GM19035 (cell line): ENCODE measurements around the gene LRP5.
"Not testable (repeated sequence)": the region's sequence is repeated elsewhere in the genome, so short reads cannot be mapped to it uniquely, and the experiment has no call there.

ENCODE experiments used
- ATAC-seq: cut with Tn5 transposase; IDR thresholded peaks from one replicate; pipeline ENCODE4 v1.9.1; 2021; ENCODE audit not compliant: unreplicated experiment

LRP5 gene

DNA sequence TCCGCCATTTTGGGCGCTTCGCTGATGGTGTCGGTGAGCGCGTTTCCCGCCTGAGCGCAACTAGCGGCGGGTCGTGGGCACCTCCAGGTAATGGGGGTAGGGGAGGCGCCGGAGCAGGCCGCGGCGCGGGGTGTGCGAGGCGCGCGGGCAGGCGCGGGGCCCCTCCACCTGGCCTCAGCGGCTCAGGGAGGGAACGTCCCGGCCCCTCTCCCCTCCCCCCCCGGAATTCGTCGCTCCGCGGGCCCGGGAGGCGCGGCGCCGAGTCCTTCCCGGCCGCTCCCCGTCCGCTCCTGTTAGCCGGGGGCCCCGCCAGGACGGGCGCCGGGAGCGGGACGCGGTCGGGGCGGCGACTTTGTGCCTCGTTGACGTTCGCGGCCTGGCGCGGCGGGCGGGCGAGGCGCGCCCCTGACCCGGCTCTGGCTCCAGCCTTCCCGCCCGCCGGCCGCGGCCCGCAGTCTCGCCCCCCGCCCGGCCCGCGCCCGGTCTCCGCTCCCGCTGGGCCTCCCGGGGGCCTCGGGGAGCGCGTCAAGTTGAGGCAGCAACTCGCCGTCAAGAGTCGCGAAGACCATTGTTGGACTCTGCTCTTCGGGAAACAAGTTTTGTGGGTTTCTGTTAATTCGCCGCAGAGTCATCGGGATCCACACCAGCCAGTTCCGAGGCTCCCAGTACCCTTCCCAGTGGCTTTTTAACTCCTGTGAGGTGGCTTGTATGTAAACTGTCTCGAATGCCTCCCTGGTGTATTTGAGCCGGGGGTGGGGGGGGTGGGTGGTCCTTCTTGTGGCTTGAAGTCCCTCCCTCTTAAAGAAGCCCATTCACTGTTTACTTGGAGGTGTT is 148.6 kb downstream of the LRP5 start, which contains the start of gene PPP6R3:
TSS of gene PPP6R3 (plus strand) at position 12 of the 834 bp plus-strand sequence. CDS start 76,913 bp downstream, outside the sequence.
- ATAC-seq = peak; percentile 40

DNA sequence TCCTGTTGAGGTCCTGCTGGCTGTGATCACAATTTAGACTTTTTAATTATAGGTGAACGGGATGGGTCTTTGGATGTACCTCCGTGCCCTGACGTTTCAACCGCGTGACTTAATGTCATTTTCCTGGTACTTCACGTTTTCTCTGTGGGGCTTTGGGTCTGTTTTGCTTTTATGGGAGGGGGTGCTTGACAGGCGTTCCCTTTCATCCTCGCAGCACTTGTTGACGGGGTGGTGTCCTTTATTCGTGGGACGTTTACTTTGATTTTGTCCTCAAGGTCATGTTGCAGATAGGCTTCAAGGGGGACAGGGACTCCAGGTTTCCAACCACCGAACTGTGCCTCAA is 149.2 kb downstream of the LRP5 start:
- no peak for ATAC-seq

DNA sequence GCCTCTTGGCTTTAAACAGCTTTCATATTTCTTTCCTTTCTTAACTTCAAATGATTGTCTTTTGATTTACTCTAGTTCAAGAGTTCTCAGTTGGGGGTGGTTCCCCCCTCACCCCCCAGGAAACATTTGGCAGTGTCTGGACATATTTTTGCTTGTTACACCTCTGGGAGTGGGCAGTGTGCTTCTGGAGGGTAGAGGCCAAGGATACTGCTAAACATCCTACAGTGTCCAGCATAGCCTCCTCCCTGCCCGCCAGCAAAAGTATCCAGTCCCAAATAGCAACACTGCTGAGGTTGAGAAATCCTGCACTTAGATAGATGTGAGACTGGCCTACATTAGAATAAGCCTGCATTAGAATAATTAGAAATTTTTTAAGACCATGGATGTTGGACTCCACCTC is 151.3 kb downstream of the LRP5 start:
- no peak for ATAC-seq

DNA sequence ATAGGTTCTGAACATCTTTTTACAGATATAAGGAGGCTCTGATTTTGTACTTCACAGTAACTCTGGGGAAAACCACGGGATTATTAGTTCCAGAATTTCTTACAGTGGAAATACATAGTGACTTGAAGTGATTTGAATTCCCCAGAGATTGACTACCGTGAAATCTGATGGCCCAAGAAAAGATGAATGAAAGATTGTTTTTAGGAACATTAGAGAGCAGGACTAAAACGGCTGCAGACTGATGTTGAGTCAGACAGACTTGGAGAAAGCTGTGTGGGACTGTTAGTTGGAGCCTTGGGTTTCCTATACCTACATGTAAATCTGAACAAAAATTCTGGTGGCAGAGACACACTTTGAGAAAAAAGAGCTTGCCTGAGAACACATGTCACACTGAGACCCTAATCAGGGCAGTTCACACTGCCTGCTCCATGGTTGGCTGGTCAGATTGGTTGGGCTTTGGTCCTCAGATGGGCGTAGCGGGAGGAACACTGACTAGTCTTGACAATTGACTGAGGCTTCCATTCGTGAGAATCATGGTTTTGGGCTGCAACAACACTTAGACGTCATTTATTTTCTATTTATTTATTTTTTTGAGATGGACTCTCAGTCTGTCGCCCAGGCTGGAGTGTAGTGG is 154.9 kb downstream of the LRP5 start:
- no peak for ATAC-seq

DNA sequence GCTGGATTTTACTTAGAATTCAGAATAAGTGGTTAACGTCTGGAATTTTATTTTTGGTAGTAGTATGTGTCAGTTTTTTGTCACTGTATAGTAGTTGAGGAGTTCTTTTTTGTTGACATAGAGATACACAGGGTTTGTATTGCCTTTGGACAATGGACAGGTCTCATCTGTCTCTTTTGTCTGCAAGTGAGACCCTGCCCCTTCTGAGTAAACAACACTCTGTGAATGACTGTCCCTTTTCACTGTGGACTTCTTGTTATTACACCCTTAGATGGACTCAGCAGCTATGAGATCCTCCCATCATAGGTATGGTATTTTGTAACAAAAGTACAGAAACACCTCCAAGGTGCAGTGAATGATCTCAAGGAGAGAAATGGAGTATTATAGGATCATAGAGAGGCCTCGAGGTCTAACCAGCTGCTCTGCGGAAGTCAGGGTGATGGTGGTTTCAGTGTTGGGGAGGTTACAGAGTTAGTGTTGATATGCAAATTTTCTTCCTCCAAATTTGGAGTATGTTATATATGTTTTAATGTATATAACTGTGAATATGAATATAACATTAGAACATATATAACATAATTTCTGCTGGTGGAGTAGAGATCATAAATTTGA is 155.9 kb downstream of the LRP5 start:
- no peak for ATAC-seq

DNA sequence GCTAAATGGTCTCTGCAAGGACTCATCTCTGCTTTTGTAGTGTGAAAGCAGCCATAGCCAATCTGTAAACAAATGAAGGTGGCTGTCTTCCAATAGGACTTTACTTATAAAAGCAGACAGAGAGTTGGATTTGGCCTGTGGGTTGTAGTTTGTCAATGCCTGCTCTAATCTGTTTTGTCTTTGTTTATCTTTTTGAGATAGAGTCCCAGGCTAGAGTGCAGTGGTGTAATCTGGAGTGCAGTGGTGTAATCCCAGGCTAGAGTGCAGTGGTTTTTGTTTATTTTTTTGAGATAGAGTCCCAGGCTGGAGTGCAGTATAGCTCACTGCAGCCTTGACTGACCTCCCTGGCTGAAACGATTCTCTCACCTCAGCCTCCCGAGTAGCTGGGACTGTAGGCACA is 156.7 kb downstream of the LRP5 start:
- no peak for ATAC-seq

DNA sequence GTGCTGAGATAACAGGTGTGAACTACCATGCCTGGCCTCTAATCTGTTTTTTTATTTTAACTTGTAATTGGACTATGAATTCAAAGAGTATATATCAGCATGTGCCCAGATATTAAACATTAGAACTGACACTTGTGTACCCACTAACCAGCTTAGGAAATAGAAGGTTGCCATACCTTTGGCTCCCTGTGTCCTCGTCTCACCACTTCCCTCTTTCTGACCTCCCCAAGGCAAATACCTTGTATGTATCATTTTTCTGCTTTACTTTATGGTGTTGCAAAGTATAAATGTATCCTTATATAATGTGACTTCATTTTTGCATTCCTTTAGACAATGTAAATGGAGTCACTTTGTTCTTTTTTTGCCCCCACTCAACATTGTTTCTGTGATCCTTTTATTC is 157.3 kb downstream of the LRP5 start:
- ATAC-seq = no peak

DNA sequence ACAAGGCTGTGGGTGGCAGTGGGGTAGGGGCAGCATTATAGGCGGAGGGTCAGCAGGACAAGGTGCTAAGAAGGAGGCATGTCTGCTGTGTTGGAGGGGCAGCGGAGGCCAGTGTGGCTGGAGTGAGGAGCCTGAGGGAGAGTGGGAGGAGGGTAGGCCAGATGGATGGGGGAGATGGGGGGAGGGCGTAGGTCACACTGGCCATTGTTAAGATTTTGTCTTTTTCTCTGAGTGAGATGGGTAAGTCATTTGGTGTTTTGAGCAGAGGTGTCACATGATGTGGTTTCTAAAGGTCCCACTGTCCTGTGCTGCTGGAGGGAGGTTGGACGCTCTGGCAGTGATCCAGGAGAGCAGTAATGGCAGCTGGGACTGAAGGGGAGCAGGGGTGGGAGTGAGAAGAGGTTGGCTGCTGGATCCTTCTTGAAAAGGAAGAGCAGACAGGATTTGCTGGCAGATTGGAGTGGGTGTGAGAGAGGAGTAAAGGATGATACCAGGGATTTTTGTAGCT is 158.0 kb downstream of the LRP5 start:
- ATAC-seq = no peak

DNA sequence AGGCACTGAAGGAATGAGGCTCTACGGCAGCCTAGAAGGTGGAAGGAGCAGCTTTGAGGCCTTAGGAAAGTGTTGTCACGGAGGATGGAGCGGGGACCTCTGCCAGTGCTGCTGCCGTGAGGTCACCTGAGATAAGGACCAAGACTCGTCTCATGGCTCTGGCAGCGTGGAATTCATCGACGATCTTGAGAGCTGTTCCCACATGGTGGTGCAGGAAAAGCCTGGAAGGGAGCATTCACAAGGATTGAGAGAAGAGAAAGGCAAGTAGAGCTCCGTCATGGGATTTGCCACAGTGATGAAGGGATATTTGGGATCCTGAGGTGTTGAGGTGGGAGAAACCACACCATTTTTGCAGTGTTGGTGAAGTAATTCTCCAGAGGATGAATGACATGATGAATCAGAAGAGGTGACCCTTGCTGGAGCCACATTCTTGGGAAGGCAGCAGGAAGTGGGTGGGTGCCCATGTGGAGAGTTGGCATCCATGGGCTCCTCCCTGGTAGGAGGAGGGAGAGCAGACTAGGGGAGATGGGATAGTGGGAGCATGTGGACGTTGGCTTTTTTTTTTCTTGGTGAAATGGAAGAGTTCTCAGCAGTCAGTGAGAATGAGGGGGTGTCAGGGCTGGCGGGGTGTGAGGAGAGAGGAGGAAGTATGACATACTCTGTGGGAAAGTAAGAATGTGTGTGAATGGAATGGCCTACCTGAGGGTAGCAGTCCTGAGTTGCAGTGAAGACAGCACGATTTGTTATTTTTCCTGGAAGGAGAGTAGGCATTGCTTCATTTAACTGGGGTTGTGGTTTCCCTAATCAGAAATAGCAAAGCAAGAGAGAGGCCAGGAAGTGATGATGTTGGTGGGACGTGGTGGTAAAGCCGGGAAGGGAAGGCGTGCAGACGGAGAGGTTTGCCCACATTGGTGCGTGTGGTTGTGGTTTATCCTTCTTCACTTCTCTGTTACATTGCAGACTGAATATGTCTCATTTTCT is 159.3 kb downstream of the LRP5 start:
- no peak for ATAC-seq

DNA sequence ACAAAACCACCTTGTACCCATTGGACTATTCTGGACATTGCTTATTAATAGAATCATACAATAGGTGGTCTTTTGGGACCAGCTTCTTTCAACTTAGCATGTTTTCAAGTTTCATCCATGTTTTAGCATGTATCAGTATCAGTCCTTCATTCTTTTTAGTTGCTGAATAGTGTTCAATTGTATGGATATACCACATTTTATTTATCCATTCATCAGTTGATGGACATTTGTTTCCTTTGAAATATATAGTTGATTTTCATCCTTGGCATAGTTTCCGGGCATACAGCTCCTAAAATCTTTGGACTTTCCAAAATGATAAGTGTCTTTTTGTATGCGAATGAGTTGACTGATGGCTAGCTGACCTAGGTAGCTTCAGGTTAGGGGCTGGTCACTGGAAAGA is 160.4 kb downstream of the LRP5 start:
- no peak for ATAC-seq

DNA sequence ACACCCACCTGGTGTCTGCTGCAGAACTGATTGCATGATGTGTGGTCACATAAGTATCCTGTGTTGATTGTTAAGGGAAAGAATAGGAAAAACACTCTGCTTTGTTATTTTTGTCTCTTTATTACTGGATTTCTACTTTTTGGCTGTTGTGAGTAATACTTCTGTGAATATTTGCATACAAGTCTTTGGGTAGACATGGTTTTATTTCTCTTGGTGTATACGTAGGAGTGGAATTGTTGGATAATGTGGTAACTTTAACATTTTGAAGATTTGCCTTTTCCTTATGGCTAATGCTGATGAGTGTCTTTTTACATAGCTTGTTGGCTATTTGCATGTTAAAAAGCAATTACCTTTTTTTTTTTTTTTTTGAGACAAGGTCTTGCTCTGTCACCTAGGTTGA is 161.3 kb downstream of the LRP5 start:
- ATAC-seq = no peak

DNA sequence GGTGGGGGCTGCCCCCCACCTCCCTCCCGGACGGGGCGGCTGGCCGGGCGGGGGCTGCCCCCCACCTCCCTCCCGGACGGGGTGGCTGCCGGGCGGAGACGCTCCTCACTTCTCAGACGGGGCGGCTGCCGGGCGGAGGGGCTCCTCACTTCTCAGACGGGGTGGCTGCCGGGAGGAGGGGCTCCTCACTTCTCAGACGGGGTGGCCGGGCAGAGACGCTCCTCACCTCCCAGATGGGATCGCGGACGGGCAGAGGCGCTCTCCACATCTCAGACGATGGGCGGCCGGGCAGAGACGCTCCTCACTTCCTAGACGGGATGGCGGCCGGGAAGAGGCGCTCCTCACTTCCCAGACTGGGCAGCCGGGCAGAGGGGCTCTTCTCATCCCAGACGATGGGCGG is 163.2 kb downstream of the LRP5 start:
- not testable (repeated sequence) for ATAC-seq

DNA sequence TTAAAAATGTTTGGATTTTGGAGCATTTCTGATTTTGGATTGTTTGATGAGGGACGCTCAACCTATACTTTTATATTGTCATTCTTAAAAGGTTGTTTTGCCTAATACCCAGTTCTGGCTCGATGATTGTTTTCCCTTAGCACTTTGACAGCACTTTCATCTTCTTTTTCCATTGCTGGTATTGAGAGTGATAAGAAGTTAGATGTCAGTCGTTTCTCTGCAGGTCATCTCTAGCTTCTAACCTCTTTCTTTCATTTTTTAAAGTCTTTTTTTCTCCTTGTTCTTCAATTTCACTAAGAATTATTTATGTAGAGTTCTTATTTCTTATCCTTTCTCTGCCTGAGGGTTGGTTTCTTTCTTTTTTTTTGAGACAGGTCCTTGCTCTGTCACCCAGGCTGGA is 167.0 kb downstream of the LRP5 start:
- ATAC-seq = no peak

DNA sequence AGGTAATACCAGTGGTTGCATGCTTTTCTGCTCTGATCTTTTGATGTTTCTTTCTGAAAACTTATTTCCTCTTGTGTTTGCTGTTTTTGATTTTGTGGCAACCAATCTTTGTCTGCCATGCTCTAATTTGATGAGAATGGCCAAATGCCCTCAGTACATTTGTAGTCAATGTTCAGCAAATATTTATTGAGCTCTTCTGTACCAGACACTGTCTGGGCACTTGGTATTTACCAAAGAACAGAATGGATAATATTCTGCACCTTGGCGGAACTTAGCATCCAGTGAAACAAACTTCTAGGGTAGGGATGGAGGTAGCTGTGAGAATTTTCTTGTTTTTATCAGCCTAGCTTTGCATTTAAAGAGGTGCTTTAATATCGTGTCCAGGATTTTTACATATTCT is 167.8 kb downstream of the LRP5 start:
- no peak for ATAC-seq

DNA sequence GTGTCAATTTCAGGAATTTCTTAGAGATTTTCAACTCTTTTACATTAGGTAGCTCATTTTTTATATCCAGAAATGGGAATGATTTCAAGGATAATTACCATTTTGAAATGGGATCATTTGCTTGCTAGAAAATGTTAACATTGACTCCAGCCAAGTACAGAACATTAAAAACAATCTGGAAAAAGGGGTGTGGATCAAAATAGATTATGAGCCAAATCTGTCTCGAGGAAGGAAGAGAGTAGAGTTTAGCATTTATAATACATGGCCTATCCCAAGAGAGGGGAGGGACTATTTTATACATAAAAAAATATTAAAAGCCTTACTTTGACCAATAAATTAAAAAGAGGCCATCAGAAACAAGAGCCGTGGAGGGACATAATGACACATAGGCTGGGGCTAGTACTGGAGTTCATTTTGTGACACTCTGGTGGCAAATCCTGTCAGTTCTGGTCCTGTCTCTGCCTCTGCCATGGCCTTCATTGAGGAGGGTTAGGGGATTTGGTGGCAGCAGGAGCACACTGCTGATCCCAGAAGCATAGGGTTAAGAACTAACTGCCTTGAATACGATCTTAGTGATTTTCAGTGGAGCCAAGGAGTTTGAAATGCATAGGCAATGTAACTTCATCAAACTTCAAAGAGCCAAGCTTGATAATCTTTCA is 168.6 kb downstream of the LRP5 start:
- no peak for ATAC-seq

DNA sequence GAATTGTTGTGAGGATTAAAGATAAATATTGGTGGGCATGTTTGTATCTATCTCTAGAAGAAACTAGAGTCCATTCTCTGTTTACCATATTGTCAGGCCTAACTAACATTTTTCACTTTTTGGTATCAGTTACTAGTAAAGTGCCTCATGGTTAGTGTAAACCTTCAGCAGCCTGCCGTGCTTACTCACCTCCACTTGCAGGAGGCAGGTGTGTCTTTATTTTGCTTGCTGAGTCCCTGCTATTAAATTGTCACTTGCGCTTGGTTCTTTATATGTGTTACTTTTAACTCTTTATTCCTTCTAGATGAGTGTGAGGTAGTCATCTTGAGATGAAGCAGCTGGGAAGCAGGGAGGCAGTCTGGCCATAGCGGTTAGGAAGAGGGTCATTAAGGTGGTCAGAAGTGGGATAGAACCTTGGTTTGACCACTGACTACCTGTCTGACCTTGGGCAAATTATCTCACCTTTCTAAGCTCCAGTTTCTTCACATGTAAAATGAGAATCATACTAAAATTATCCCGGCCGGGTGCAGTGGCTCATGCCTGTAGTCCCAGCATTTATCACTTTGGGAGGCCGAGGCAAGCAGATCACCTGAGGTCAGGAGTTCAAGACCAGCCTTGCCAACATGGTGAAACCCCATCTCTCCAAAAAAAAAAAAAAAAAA is 169.3 kb downstream of the LRP5 start:
- ATAC-seq = no peak

DNA sequence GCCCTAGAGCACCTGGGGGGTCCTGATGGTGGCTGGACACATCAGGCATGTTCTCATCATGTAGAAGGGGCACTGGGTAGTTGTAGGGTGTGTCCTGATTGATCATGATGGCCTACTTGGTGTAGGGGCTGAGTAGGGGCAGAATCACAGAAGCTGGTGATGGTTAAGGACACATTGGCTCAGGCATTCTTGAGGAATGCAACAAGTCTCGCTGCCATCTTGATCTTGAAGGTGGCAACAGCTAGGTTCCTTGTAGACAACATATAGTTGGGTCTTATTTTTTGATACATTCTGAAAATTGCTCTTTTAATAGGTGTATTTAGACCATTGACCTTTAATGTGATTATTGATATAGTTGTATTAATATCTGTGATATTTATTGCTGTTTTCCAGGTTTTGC is 176.2 kb downstream of the LRP5 start:
- ATAC-seq = no peak

DNA sequence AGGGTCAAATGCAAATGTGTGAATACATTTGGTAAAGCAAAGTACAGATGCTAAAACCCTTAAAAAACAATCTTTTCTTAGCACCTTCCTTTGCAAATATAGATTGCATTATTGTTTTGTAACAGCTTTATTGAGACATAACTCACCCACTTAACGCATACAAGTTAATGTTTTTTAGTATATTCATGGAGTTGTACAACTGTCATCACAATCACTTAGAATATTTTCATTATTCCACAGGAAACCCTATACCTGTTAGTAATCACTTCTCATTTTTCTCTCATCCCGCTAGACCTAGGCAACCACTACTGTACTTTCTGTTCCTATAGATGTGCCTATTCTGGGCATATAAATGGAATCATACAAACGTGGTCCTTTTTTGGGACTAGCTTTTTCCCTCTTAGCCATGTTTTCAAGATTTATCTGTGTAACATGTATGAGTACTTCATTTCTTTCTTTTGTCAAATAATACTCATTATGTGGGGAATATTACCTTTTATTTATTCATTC is 182.9 kb downstream of the LRP5 start:
- ATAC-seq = no peak

DNA sequence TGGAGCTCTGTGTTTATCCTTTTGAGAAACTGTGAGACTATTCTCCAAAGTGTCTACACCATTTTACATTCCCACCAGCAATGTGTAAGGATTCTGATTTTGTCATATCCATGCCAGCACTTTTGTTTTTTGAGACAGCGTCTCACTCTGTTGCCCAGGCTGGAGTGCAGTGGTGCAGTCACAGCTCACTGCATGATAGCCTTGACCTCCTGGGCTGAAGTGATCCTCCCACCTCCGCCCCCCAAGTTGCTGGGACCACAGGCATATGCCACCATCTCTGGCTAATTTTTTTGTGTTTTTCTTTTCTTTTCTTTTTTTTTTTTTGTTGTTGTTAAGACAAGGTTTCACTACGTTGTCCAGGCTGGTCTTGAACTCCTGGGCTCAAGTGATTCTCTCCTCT is 183.5 kb downstream of the LRP5 start:
- no peak for ATAC-seq

DNA sequence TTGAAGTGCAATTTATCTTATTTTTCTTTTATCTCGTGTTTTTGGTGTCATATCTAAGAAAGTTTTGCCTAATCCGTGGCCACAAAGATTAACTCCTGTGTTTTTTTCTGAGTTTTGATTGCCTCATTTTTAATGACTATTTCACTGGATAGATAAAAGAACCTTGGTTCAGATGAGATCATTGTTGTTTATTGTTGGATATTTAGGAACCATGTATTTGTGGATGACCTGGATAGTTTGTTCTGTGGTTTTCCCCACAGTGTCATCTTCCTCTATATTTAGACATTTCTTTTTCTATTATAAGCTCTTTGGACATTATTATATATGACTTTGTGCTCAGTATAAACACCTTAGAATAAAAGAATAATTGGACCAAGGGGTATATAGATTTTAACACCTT is 185.4 kb downstream of the LRP5 start:
- ATAC-seq = no peak
